HepG2 (cell line): Measurements from ENCODE around the gene NFIC. TPM values are rescaled to one million over a fixed set of nuclear protein-coding genes. Genes with fewer than 3 reads are reported as not detected.

Source experiments
- E2F2 ChIP-seq: sonication (generic); formaldehyde crosslinking; IDR thresholded peaks from 2 replicates; pipeline ENCODE4 v1.4.0; 2020; ENCODE audit warnings: missing genetic modification reagents, borderline replicate concordance
- ETV5 ChIP-seq: IDR thresholded peaks from 2 replicates; pipeline ENCODE4 v1.6.1; 2018; ENCODE audit warnings: missing biosample characterization, missing genetic modification reagents, inconsistent platforms, borderline replicate concordance
- KDM4B ChIP-seq: sonication (generic); formaldehyde crosslinking; IDR thresholded peaks from 2 replicates; pipeline ENCODE4 v1.4.0; 2020; ENCODE audit warnings: missing genetic modification reagents
- NCOR1 ChIP-seq: fragments of 200-600 bp; sonication (generic); IDR thresholded peaks from 2 replicates; pipeline ENCODE4 v1.7.0; 2017; ENCODE audit warnings: antibody characterized with exemption, low read length, borderline replicate concordance
- PPARG ChIP-seq: conservative IDR thresholded peaks from 2 replicates; pipeline ENCODE4 v1.6.1; 2016; ENCODE audit warnings: missing biosample characterization, missing genetic modification reagents
- SATB2 ChIP-seq: sonication (generic); formaldehyde crosslinking; IDR thresholded peaks from 2 replicates; pipeline ENCODE4 v1.5.0; 2020; ENCODE audit warnings: missing genetic modification reagents
- TEAD2 ChIP-seq: sonication (generic); formaldehyde crosslinking; IDR thresholded peaks from 2 replicates; pipeline ENCODE4 v1.9.0; 2021; ENCODE audit warnings: missing genetic modification reagents
- ZBTB7A ChIP-seq: sonication (generic); formaldehyde crosslinking; IDR thresholded peaks from 2 replicates; pipeline ENCODE4 v1.8.0; 2022; ENCODE audit warnings: mild to moderate bottlenecking, missing genetic modification reagents
- ZNF143 ChIP-seq: sonication (generic); formaldehyde crosslinking; IDR thresholded peaks from 2 replicates; pipeline ENCODE4 v1.4.0; 2020; ENCODE audit warnings: missing genetic modification reagents
- ZNF431 ChIP-seq: sonication (generic); formaldehyde crosslinking; IDR thresholded peaks from 2 replicates; pipeline ENCODE4 v1.9.0; 2022; ENCODE audit warnings: missing genetic modification reagents, low read depth, mild to moderate bottlenecking, borderline replicate concordance
- ZNF646 ChIP-seq: sonication (generic); formaldehyde crosslinking; IDR thresholded peaks from 2 replicates; pipeline ENCODE4 v1.9.0; 2021; ENCODE audit warnings: mild to moderate bottlenecking, missing genetic modification reagents
- ZNF704 ChIP-seq: sonication (generic); formaldehyde crosslinking; IDR thresholded peaks from 2 replicates; pipeline ENCODE4 v1.8.1; 2023; ENCODE audit warnings: mild to moderate bottlenecking, inconsistent platforms, moderate library complexity, missing genetic modification reagents, borderline replicate concordance
- polyA plus RNA-seq, 8 experiments: library from polyadenylated mRNA; depleted of rRNA in 3 of 8; stranded (reverse) in 7 of 8; unstranded in 1 of 8; fragments of >200 nt; fragmentation: Illumina TruSeq in 4 of 8; extraction: Trizol in 4 of 8; gene quantifications; 2 replicates each; pipeline versions ENCODE4 v1.2.1 to v1.2.3, GENCODE V29; 2011 to 2016; ENCODE audit warnings: low read depth in 4 of 8, missing spikeins in 1 of 8, mixed read lengths in 1 of 8; ENCODE audit not compliant: insufficient read depth in 1 of 8
- total RNA-seq, 5 experiments: library from RNA; depleted of rRNA; stranded (reverse); fragments of >200 nt; fragmentation: Illumina TruSeq; extraction: Trizol; gene quantifications; 2 replicates each; pipeline ENCODE4 v1.2.3, GENCODE V29; 2016; ENCODE audit warnings: low read depth in 1 of 5
- TF ChIP-seq, protein P1 (sequence below): sonication (generic); formaldehyde crosslinking; IDR thresholded peaks from 2 replicates; pipeline ENCODE4 v1.5.0; 2020; ENCODE audit warnings: mild to moderate bottlenecking, missing genetic modification reagents

NFIC gene
- total and polyA plus RNA-seq, 2 of the 13 experiments (the other 11 are each of a cell fraction or from before 2014, with no cell fraction given) = 1.3 to 2.5 TPM

DNA sequence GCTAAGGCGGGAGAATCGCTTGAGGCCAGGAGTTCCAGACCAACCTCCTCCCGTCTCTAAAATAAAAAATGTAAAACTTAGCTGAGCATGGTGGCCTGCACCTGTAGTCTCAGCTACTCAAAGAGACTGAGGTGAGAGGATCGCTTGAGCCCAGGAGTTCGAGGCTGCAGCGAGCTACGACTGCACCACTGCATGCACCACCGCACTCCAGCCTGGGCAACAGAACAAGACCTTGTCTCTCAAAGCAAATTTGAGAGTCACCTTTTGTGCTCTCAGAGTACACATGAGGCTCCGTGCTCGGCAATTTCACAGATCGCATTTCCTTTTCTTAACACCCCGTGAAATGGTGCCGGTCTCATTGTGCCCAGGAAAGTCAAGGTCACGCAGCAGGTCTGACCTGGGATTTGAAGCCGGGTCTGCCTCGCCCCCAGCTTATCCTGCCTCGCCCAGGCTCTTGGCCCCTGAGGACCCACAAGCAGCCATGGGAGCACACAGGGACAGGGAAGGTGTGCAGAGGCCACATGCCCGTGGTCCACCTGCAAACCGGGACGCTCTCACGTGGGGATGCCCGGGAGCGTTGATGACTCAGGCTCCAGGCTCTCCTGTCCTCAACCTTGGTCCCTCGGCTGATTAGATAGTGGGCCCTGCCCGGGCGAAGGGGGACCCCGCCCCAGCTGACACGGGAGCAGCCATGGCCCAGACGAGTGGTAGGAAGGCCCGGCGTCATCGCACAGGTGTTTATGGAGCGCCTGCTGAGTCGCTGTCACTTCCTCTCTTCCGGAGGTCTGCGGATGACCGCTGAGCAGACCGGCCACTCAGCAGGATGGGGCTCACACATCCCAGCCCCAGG is 115.1 kb downstream of the NFIC start (continued):
- TF ChIP-seq ZBTB7A (CRISPR knock-in tag) (peak; percentile 66), E2F2 (CRISPR knock-in tag) (no peak), PPARG (CRISPR knock-in tag) (no peak), ZNF431 (CRISPR knock-in tag) (peak; percentile 39; the same call in 1 of the 2 replicates), ETV5 (peak; percentile 8; the same call in 1 of the 2 replicates), SATB2 (CRISPR knock-in tag) (peak; percentile 54; the same call in 1 of the 2 replicates), TEAD2 (CRISPR knock-in tag) (no peak; the same call in 1 of the 2 replicates), ZNF704 (CRISPR knock-in tag) (peak; percentile 82; the same call in 1 of the 2 replicates), ZNF143 (CRISPR knock-in tag) (no peak), NCOR1 (no peak), KDM4B (CRISPR knock-in tag) (no peak), ZNF646 (CRISPR knock-in tag) (no peak)
- TF ChIP-seq, protein P1, sequence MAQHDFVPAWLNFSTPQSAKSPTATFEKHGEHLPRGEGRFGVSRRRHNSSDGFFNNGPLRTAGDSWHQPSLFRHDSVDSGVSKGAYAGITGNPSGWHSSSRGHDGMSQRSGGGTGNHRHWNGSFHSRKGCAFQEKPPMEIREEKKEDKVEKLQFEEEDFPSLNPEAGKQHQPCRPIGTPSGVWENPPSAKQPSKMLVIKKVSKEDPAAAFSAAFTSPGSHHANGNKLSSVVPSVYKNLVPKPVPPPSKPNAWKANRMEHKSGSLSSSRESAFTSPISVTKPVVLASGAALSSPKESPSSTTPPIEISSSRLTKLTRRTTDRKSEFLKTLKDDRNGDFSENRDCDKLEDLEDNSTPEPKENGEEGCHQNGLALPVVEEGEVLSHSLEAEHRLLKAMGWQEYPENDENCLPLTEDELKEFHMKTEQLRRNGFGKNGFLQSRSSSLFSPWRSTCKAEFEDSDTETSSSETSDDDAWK (CRISPR knock-in tag) = no peak
